ENCODE measurements around the gene KIF16B.

GRCh38 chr20:16394784-16395183, 178.5 kb downstream of the KIF16B start:
- TF ChIP-seq, protein P1, sequence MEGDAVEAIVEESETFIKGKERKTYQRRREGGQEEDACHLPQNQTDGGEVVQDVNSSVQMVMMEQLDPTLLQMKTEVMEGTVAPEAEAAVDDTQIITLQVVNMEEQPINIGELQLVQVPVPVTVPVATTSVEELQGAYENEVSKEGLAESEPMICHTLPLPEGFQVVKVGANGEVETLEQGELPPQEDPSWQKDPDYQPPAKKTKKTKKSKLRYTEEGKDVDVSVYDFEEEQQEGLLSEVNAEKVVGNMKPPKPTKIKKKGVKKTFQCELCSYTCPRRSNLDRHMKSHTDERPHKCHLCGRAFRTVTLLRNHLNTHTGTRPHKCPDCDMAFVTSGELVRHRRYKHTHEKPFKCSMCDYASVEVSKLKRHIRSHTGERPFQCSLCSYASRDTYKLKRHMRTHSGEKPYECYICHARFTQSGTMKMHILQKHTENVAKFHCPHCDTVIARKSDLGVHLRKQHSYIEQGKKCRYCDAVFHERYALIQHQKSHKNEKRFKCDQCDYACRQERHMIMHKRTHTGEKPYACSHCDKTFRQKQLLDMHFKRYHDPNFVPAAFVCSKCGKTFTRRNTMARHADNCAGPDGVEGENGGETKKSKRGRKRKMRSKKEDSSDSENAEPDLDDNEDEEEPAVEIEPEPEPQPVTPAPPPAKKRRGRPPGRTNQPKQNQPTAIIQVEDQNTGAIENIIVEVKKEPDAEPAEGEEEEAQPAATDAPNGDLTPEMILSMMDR (IDR thresholded peaks at IDR 0.05; ENCODE audit: poor library complexity), result no peak
- TF ChIP-seq EZH2phosphoT487 (IDR thresholded peaks at IDR 0.05; ENCODE audit: low read depth, severe bottlenecking, unreplicated experiment) (no peak), EZH2 (IDR thresholded peaks at IDR 0.05; ENCODE audit: borderline replicate concordance) (no peak)

All from hepatocyte (in vitro differentiated cells).